AML-193 (cell line): Measurements from ENCODE around the gene MSRB3.
A peak's percentile ranks its signal among the peaks of the same experiment; 100 is the strongest.
"Not testable (repeated sequence)": the region's sequence is repeated elsewhere in the genome, so short reads cannot be mapped to it uniquely, and the experiment has no call there.

Experiments used
- DNase-seq, 2 experiments: peaks; one replicate each; lab custom pipeline; 2025; lab: John Stamatoyannopoulos, UW

The MSRB3 gene

DNA sequence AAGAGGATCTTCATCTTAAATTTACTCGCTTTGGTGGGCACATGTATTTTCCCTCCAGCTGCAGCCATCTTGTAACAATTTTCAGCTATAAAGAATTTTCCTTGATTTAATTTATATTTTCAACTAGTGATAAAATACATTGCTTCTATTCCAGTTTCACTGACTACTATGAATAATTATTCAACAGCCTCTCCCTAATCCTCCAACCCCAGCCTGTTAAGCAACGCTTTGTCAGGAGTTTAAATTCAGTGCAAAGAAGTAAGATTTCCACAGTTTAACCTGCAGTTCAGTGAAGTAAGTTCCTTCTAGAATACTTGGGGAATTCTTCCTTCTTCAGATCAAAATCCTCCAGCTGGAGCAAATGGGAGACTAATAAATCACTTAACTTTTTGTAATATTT is 180.2 kb downstream of the MSRB3 start:
- DNase-seq = no peak

DNA sequence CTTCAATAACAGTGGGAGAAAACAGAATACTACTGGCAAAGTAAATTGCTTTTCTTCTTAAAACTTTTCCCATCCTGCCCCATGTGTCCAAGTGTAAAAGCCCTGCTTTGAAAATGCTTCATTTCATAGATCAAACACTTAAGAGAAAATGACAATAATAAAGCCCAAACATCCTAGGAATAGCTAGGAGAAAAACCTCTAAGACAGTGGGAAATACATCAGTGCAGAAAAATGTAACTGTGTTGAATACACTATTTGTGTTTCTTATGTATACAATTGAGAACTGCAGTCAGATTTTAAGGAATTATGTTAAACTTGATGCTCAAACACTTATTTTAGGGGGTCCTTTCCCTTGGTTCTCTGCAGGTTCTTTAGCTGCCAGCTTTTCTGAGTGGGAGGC is 181.1 kb downstream of the MSRB3 start:
- DNase-seq = no peak

DNA sequence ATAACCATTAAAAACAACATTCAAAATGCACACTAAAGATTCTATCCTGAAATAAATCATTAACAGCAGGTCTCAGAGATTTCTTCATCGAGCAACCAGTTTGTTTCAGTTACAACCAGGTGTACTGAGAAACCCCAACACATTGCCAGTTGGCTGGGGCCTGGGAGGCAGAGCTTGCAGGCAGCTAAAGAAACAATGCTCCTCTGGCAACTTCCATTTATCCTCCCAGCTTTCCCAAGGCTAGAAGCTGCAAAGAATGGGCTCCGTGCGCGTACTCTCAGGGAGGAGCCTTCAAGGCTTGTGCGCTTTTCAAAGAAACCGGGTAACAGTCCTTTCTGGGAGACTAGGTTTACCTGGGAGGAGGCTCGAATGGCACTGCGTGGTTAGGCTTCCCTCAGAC is 181.6 kb downstream of the MSRB3 start:
- DNase-seq = no peak

DNA sequence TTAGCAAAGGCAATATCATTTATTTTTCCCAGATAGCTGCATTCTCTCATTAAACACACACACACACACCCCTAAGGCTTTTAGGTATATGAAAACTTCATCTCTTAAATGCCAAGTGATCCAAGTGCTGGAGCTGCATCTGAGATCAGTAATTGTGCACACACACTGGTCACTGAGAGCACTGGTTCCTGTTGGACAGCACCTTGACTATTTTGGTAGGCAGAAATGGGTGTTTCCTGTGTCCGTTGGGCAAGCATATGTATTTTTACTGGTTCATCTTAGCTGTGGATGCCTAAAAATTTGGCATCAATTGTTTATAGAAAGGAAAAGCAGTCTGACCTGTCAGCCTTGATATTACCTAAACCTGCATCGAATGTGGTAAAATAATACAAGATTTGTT is 182.5 kb downstream of the MSRB3 start:
- no peak for DNase-seq

DNA sequence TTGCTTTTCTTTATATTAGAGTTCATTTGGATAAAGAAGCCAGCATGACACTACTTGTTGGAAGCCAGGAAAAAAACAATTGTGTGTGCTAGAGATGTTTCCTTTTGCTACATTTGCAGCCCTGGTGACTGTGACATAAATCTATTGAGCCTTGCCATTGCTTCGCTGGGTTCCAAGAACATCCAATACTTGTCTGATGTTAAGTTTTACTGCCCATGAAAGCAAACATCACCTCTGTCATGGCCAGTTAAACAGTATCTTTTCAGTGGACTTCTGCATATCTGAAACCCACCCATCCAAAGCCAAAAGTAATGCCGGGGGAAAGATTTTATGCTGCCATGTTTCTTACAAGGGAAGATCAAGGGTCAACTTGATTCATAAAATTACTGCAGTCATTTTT is 184.0 kb downstream of the MSRB3 start:
- no peak for DNase-seq

DNA sequence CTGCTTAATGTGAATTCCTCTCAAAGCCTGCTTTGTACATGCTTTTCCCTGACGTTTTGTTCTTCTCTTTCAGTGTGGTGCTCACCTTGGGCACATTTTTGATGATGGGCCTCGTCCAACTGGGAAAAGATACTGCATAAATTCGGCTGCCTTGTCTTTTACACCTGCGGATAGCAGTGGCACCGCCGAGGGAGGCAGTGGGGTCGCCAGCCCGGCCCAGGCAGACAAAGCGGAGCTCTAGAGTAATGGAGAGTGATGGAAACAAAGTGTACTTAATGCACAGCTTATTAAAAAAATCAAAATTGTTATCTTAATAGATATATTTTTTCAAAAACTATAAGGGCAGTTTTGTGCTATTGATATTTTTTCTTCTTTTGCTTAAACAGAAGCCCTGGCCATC is 184.6 kb downstream of the MSRB3 start:
- DNase-seq = no peak

DNA sequence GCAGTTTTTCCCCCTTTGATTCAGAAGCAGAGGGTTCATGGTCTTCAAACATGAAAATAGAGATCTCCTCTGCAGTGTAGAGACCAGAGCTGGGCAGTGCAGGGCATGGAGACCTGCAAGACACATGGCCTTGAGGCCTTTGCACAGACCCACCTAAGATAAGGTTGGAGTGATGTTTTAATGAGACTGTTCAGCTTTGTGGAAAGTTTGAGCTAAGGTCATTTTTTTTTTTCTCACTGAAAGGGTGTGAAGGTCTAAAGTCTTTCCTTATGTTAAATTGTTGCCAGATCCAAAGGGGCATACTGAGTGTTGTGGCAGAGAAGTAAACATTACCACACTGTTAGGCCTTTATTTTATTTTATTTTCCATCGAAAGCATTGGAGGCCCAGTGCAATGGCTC is 185.1 kb downstream of the MSRB3 start:
- DNase-seq = no peak

DNA sequence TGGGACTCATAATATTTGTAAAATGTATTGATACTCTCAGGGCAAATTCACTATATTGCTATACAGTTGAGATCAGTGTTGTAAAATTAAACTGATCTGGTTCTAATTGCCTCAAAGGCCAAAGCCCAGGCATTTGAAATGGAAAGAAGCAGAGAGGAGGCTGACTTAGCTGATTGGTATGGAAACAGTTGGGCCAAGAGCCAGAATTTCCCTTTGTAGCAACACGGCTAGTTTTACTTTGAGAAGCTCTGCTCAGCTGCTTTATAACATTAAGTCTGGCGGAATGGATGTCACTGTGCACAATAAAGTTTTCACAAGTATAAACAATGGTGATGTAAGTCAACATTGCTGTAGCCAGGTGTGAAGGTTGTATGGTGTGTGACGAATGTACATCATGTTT is 186.4 kb downstream of the MSRB3 start:
- no peak for DNase-seq

DNA sequence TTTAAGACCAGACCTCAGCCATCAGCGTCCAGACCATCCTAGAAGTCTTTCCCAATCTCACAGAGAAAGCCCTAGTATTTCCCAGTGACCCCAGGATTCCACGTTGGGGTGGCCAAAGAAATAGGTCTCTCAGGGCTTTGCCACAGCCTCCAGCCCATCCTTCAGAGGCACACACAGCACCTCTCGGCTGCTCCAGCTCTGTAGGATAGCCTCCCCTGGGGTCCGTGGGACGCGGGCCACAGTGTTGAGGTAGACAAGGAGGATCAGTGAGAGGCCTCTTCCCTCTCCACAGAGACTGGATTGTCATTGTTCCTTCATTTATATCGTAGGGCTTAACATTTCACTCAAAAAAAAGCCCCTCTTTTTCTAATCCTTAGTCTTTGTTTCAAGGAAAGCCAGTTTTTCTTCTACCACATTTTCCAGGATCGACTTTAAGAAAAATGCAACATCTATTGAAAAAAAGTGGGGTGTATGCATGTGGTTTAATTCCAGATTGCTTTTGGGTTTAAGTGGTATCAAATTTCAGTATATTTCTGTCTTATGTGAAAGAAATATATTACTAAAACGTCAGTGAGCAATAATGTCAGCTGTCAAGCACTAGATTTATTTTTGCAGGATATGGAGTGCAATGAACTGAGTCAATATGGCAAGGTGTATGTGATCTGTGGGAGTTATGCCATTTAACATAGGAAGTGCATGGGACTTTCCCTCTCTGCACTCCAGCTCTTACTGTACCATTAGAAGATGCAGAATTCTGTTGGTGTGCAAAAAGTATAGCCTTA is 187.5 kb downstream of the MSRB3 start:
- DNase-seq = no peak

DNA sequence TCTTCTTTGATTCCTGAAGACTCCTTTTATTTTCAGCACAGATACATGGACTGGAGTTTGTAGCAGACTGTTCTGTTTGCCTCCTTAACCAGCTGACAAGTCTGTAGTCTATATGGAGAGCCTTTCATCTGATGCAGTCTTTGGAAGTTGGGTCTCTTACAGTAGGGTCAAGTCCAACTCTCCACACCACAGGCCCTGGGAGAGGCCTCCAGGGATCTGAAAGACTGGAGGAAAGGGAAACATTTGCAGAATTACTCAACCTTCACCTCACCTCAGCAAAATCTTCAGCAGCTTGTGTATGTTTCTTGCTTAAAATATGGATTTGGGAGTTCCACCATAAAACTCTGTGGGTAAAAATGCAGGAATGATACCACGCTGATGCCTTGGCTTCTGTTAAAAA is 188.4 kb downstream of the MSRB3 start:
- DNase-seq = no peak

DNA sequence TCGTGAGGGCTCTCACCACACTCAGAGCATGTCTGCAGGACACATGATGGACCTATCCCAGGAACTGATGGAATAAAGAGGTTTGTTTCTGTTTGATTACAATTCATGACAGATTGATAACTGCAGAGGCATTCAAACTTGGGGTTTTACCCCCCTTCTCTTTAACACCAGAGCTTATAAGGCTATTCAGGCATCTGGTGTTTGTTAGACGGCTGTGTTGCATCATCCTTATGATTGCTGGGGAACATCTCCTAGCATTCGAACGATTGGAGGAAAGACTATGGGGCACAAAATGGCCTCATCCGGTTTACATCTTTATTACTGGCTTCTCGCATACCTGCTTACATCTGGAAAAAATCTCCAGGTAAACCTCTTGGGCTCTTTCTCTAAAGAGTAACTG is 191.8 kb downstream of the MSRB3 start:
- no peak for DNase-seq

DNA sequence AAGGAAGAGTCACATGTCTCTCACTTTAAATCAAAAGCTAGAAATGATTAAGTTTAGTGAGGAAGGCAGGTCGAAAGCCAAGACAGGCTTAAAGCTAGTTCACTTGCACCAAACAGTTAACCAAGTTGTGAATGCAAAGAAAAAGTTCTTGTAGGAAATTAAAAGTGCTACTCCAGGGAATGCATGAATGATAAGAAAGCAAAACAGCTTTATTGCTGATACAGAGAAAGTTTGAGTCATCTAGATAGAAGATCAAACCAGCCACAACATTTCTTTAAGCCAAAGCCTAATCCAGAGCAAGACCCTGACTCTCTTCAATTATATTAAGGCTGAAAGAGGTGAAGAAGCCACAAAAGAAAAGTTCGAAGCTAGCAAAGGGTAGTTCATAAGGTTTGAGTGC is 193.6 kb downstream of the MSRB3 start:
- DNase-seq = no peak

DNA sequence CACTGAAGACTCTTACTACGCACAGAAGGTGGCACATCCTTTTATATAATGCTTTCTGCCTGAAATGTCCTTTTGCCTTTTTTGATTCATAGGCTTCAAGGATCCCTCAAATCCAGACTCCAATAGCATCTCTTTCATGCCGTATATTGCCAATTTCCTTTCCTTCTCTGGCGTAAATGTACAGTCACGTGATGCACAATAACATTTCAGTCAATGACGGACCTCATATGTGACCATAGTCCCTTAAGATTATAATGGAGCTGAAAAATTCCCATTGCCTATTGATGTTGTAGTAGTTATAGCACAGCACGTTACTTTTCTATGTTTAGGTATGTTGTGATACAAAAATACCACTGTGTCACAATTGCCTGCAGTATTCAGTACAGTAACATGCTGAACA is 196.3 kb downstream of the MSRB3 start:
- DNase-seq = no peak

DNA sequence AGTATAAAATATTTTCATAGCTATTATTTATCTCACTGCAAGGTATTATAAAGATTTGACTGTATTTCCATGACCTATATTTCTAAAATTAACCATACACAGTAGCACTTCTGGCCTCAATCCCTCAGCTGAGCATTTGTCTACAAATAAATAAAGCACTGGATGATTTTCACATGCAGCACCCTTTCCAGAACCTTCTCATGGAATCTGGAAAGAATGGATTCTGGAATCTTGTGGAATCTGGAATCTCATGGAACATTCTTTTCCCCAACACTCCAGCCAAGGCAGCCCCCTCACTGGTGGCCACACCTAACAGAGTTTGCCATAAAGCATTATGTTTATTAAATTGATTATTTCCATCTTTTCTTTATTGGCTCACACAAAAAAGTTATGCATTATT is 199.2 kb downstream of the MSRB3 start:
- DNase-seq = no peak

DNA sequence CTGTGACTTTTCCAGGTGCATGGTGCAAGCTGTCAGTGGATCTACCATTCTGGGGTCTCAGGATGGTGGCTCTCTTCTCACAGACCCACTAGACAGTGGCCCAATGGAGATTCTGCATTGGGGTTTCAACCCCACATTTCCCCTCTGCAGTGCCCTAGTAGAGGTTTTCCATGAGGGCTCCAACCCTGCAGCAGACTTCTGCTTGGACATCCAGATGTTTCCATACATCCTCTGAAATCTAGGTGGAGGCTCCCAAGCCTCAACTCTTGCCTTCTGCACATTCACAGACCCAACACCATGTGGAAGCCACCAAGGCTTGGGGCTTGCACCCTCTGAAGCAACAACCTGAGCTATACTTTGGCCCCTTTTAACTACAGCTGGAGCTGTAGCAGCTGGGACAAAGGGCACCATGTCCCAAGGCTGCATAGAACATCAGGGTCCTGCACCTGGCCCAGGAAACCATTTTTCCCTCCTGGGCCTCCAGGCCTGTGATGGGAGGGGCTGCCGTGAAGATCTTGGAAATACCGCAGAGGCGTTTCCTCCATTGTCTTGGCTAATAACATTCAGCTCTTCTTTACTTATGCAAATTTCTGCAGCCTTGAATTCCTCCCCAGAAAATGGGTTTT is 205.5 kb downstream of the MSRB3 start:
- DNase-seq = not testable (repeated sequence)

DNA sequence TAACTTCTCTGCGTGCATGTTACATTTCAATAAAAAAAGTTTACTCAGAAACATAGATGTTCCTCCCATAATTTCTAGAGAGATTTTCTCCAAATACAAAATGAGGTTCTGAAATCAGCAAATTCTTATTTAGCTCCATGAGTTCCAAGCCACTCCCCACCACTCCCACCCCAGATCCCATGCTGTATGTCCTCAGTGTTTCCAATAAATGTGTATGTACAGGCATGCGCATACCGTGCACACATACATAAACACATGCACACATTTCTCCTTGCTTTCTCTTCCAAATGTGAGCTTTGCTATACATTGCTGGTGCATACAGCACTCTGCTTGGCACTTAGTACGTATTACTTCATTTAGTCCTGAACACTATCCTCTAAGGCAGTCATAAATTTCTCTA is 209.7 kb downstream of the MSRB3 start:
- DNase-seq = no peak

DNA sequence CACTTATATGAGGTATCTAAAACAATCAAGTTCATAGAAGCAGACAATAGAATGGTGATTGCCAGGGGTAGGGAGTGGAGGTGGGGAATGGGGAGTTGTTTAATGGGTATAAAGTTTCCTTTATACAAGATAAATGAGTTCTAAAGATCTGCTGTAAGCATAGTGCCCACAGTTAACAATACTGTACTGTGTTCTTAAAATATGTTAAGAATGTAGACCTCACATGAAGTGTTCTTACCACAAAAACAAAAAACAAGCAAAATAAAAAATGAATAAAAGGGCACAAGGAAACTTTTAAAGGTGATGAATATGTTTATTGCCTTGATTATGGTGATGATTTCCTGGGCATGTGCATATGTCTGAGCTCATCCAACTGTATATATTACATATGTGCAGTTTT is 211.8 kb downstream of the MSRB3 start:
- no peak for DNase-seq

DNA sequence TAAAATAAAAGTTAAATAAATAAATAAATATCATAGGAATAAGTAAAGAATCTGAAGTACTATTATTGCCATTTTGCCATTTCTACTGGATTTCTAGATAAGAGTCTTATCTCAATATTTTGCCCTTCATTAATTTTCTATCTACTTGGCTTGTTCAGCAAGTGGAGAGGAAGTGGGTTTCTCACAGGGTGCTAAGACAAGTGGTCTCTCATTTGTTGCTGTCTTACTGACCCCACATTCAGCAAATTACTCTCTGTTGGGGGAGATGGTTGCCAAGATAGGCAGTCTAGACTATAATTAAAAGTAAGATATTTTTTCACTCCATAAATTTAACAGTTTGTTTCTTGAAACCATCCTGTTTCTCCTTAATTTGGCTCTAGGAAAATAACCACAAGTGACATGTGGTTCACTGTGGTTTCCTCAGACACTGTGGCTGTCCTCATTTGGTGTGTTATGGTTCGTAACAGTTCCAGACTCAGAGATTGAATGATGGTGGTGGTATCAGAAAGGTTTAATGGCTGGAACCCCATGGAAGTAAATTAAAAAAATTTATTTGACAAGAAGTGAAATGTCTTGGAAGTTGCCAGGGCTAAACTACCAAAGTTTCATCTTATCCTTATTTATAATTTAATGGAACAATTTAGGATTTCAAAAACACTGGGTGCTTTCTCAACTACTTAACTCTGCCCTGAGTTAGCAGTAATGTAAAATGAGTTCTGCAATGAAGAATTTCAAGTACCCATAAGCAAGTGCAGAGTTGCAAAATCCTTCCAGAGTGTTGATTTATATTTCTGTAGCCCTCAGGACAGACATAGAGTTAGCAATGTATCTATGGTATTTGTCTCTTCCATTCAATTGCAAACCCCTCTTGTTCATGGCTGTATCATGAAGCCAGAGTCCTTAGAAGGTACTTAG is 214.8 kb downstream of the MSRB3 start:
- DNase-seq = no peak

DNA sequence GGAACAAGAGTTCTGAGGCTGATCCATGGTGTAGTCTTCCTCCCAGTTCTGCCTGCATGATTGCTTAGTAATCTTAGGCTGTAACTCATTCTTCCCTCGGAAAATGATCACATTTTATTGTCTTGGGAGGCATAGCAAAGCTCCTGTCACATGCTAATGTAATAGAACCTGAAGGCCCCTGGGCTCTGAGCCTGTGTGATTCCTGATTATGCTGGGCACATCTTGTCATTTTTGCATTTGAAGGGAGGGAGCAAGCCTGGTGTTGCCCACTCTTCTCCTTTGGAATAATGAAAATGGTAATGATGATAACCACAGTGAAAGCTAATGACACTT is 215.4 kb downstream of the MSRB3 start:
- no peak for DNase-seq

DNA sequence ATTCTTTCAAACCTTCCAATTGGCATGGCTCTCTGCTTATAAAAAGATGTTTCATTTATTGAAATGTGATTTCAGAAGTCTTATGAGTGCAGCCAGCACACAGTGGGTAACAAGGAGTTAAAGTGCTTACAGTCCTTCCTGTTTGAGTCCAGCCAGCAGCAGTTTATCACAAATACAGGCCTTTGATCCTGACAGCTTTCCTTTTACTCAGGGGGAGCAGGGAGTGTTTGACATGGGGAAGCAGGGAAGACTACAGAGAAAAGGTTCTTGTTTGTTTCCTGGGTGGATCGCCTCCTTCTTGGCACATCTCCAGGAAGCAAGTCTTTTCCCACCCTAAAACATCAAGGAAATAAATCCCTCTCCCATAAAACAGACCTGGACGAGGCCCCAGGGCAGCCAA is 216.1 kb downstream of the MSRB3 start:
- DNase-seq = no peak

DNA sequence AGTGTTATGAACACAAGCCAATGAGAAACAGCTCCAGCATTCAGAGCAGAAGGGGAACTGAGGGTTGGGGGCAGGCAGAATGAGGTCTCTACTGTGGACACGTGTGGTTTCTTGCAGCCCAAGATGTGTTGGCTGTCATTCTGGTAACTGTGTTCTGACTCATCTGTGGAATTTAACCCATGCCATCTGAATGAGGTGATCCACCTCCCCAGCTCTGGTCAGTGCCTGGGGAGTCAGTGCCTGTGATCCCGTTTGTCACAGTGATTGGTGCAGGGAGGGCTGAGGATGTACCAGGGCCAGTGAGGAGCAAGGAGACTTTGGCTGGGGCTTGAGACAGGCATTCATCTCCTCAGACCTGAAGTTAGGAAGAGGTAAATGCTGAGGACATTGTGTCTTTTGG is 216.8 kb downstream of the MSRB3 start:
- no peak for DNase-seq

DNA sequence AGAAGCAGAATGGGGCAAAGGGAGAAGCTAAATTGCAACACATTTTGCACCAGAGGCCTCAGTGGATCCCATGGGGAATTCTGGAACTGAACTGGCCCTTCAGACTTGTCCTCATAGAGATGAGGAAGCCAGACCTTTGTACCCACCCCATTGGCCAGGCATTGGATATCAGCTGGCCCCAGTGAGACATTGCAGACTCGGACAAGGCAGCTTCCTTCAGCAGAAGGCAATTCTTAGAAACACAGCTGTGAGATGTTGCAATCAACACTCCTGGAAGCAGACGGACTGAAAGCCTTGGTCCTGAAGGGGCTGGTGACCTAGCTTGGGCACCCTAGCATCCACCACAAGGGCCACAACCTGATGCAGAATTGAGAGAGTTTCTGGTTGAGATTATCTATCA is 218.1 kb downstream of the MSRB3 start:
- DNase-seq = peak; percentile 46 to 75

DNA sequence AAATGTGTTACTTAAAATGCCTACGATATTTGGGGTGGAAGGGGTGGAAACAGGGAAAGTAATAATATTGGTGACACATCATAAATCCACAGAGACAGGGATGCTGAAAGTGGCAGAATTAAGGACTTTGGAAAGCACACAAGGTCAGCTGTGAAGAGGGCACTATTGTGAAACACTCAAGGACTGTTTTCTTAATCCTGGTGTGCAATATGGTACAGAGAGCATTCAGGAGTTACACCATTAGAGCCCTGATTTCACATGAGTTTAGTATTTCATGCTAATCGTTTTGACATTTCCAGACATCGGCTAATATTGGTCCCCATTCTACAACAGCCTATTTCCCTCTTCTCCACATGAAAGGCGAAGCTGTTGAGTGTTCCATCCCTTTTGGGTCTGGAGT is 219.2 kb downstream of the MSRB3 start:
- peak; percentile 14 to 27 for DNase-seq
